Peyer's patch (tissue), 4 donors: ENCODE measurements around the gene UBE2G2. TPM values are rescaled to one million over a fixed set of nuclear protein-coding genes. Genes with fewer than 3 reads are reported as not detected.

Experiments used
- DNase-seq, 3 donors: peaks; one replicate each; pipeline ENCODE4 v3.0.0-alpha.2; 2017 to 2019
- H3K27ac ChIP-seq, 4 donors: fragments of 200-600 bp; sonication (generic); one replicate each; pipeline ENCODE4 v1.5.1; 2016 to 2019
- H3K27me3 ChIP-seq, 2 donors: fragments of 200-600 bp; sonication (generic); one replicate each; pipeline ENCODE4 v1.5.1; 2019
- H3K36me3 ChIP-seq, 3 donors: fragments of 200-600 bp; sonication (generic); one replicate each; pipeline ENCODE4 v1.5.1; 2016 to 2019
- H3K4me1 ChIP-seq, 4 donors: fragments of 200-600 bp; sonication (generic); one replicate each; pipeline ENCODE4 v1.5.1; 2016 to 2019
- H3K4me3 ChIP-seq, 4 donors: fragments of 200-600 bp; sonication (generic); 1 replicate in 3 of 4; 2 replicates in 1 of 4; pipeline ENCODE4 v1.5.1; 2016 to 2019; ENCODE audit warnings: mild to moderate bottlenecking in 1 of 4
- H3K9me3 ChIP-seq, 4 donors: fragments of 200-600 bp; sonication (generic); one replicate each; pipeline ENCODE4 v1.5.1; 2016 to 2019; ENCODE audit warnings: mild to moderate bottlenecking in 1 of 4
- CTCF ChIP-seq, 6 experiments: fragments of 450-650 bp in 4 of 6; fragments of 200-600 bp in 2 of 6; sonication (generic) in 1 of 6; IDR thresholded peaks; one replicate each; pipeline ENCODE4 v1.5.1; 2017 to 2019; ENCODE audit warnings: antibody characterized with exemption in 6 of 6, mild to moderate bottlenecking in 3 of 6, moderate library complexity in 1 of 6
- POLR2A ChIP-seq, 2 donors: fragments of 450-650 bp; IDR thresholded peaks; one replicate each; pipeline ENCODE4 v1.5.1; 2017; ENCODE audit warnings: antibody characterized with exemption in 2 of 2, mild to moderate bottlenecking in 2 of 2, moderate library complexity in 2 of 2
- total RNA-seq, 4 donors: library from RNA; depleted of rRNA; stranded (reverse); fragments of >200 nt; gene quantifications; one replicate each; pipeline ENCODE4 v1.1.0, GENCODE V29; 2016

Gene UBE2G2
- total RNA-seq, 4 donors from 2014 or later = 68.8 to 116 (median 95.1) TPM

- Histone ChIP-seq H3K36me3 (no peaks in the 10 kb centered on the region), H3K27me3 (no peaks in the 10 kb centered on the region), H3K9me3 (peaks cover 0 to 1% (median 0%) of the 10 kb centered on the region in 4 donors), H3K4me3 (no peak overlapping the region), H3K4me1 (peaks cover 0 to 9% (median 0%) of the 10 kb centered on the region in 4 donors), H3K27ac (no peak overlapping the region)
- DNase-seq = no peak
- TF ChIP-seq CTCF (IDR thresholded peaks at IDR 0.05) (no peak), POLR2A (IDR thresholded peaks at IDR 0.05) (no peak)
Observed at GRCh38 chr21:44763050-44763378, 38.6 kb downstream of the UBE2G2 start.

DNA sequence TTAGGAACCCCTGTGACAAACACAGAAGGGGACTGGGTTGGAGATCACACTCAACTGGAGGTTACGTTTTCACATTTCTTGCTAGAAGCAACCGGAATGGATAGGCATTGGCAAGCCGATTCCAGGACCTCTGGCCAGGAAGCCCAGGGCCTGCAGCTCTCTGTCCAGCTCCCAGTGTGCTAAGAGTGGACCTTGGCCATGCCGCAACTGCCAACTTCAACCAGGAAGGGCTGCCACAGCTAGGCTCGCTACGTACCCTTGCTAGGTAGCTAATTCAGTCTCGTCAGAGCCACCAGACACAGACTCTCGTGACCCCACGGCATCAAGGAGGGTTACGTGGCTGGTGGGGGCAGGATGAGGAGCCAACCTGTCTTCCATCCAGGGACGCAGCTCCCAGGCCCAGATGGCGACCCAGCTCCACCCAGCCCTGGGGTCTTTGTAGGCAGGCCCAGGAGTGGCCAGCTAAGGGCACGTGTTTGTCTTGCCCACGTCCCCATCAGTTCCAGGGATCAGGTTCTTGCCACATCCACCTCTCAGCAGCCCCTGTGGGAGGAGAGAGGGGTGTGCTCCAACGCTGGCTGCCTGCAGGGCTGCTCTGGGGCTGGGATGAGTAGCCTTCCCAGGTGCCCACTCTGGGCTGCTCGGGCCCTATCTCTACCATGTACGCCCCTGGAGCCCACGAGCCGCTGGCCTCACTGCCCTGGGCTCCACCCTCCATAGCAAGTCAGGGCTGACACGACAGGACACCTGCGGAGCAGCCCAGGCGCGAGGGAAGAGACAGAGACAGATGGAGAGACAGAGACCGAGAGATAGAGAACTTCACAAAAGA, 39.2 kb downstream of the UBE2G2 start:
- no peak overlapping the region for H3K4me3 ChIP-seq
- H3K27me3 ChIP-seq = no peaks in the 10 kb centered on the region
- no peaks in the 10 kb centered on the region for H3K36me3 ChIP-seq
- H3K9me3 ChIP-seq = peaks cover 0 to 4% (median 0%) of the 10 kb centered on the region in 4 donors
- TF ChIP-seq POLR2A (IDR thresholded peaks at IDR 0.05) (no peak), CTCF (IDR thresholded peaks at IDR 0.05) (no peak)
- no peak for DNase-seq
- peaks cover 0 to 9% (median 0%) of the 10 kb centered on the region in 4 donors for H3K4me1 ChIP-seq
- no peak overlapping the region for H3K27ac ChIP-seq

- H3K4me1 ChIP-seq = peaks cover 0 to 9% (median 0%) of the 10 kb centered on the region in 4 donors
- H3K36me3 ChIP-seq = no peaks in the 10 kb centered on the region
- TF ChIP-seq CTCF (IDR thresholded peaks at IDR 0.05) = no peak
- TF ChIP-seq POLR2A (IDR thresholded peaks at IDR 0.05) = no peak
- DNase-seq = peak in 1 of 3 donors; percentile 60
- no peaks in the 10 kb centered on the region for H3K27me3 ChIP-seq
- H3K4me3 ChIP-seq = no peak overlapping the region
- H3K27ac ChIP-seq = no peak overlapping the region
- H3K9me3 ChIP-seq = peaks cover 0 to 4% (median 0%) of the 10 kb centered on the region in 4 donors
Observed at GRCh38 chr21:44761747-44762208, 39.8 kb downstream of the UBE2G2 start.

GRCh38 chr21:44761011-44761729, 40.5 kb downstream of the UBE2G2 start:
- H3K36me3 ChIP-seq = no peaks in the 10 kb centered on the region
- TF ChIP-seq POLR2A (IDR thresholded peaks at IDR 0.05) (no peak), CTCF (IDR thresholded peaks at IDR 0.05) (peak in 4 of 6 experiments; percentile 31 to 58 (median 52))
- peak in 1 of 3 donors; percentile 66 for DNase-seq
- no peaks in the 10 kb centered on the region for H3K27me3 ChIP-seq
- no peak overlapping the region for H3K27ac ChIP-seq
- H3K9me3 ChIP-seq = peaks cover 0 to 4% (median 0%) of the 10 kb centered on the region in 4 donors
- peaks cover 0 to 9% (median 0%) of the 10 kb centered on the region in 4 donors for H3K4me1 ChIP-seq
- no peak overlapping the region for H3K4me3 ChIP-seq

DNA sequence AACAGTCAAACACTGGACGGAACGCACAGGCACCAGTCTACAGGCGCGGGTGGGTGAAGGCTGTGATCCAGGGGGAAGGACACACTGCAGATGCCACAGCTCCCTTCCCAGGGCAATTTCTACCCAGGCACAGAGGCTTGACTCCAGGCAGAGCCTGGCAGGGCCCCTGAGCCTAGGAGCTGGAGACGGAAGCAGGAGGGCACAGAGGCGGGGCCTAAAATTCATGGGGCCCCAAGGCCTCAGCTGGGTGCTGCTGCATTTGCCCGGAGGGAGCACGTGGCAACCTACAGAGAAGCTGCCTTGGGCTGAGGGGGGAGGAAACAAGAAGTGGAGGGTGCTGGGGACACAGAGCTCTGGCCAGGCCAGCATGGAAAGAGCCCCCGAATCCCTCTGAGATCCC, 41.2 kb downstream of the UBE2G2 start:
- Histone ChIP-seq H3K27me3 (no peaks in the 10 kb centered on the region), H3K36me3 (no peaks in the 10 kb centered on the region), H3K4me1 (peaks cover 0 to 3% (median 0%) of the 10 kb centered on the region in 4 donors), H3K27ac (no peak overlapping the region), H3K4me3 (no peak overlapping the region), H3K9me3 (peaks cover 0 to 4% (median 0%) of the 10 kb centered on the region in 4 donors)
- no peak for DNase-seq
- TF ChIP-seq POLR2A (IDR thresholded peaks at IDR 0.05) (no peak), CTCF (IDR thresholded peaks at IDR 0.05) (no peak)
